HG02759 (cell line): ENCODE measurements around the gene PAX2.

Source experiments
- ATAC-seq: cut with Tn5 transposase; IDR thresholded peaks from one replicate; pipeline ENCODE4 v1.9.1; 2021; ENCODE audit warnings: mild to moderate bottlenecking, moderate library complexity; ENCODE audit not compliant: unreplicated experiment

The PAX2 gene

GRCh38 chr10:100811261-100811660 is 65.9 kb downstream of the PAX2 start:
- no peak for ATAC-seq

GRCh38 chr10:100811752-100812750 is 66.7 kb downstream of the PAX2 start:
- no peak for ATAC-seq

DNA sequence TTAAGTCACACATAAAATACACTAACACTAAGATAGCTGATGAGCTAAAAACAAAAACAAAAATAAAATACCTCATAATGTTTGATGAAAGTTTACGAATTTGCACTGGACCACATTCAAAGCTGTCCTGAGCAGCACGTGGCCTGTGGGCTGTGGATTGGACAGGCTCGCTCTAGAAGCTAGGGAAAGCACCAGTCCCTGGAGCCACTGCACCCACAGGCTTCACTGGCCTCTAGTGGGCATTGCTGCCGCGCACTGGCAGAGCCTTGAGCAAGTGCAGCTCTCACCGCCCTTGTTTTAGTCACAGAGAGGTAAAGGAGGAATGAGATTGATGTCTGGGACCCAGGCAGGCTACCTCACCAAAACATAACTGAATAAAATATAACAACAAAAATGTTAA is 67.6 kb downstream of the PAX2 start:
- no peak for ATAC-seq

GRCh38 chr10:100814751-100815474 is 69.5 kb downstream of the PAX2 start:
- ATAC-seq, result no peak

GRCh38 chr10:100816671-100817070 is 71.3 kb downstream of the PAX2 start:
- ATAC-seq, result no peak

GRCh38 chr10:100817268-100817839 is 72.0 kb downstream of the PAX2 start:
- no peak for ATAC-seq

DNA sequence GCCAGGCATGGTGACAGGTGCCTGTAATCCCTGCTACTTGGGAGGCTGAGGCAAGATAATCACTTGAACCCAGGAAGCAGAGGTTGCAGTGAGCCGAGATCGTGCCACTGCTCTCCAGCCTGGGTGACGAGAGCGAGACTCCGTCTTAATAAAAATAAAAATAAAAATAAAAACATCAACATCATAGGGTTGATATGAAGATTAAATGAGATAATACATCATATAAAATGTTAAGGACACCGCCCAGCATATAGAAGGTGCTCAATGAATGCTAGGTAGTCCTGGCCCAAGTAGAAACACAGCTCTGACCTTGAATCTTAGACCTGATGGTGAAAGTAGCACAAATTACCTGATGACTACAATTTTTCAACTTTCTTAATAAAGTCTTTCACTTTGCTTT is 74.0 kb downstream of the PAX2 start:
- ATAC-seq, result no peak

GRCh38 chr10:100823194-100823593 is 77.8 kb downstream of the PAX2 start:
- no peak for ATAC-seq

- no peak for ATAC-seq
These were observed 79.5 kb downstream of the PAX2 start for GRCh38 chr10:100824886-100825285.

DNA sequence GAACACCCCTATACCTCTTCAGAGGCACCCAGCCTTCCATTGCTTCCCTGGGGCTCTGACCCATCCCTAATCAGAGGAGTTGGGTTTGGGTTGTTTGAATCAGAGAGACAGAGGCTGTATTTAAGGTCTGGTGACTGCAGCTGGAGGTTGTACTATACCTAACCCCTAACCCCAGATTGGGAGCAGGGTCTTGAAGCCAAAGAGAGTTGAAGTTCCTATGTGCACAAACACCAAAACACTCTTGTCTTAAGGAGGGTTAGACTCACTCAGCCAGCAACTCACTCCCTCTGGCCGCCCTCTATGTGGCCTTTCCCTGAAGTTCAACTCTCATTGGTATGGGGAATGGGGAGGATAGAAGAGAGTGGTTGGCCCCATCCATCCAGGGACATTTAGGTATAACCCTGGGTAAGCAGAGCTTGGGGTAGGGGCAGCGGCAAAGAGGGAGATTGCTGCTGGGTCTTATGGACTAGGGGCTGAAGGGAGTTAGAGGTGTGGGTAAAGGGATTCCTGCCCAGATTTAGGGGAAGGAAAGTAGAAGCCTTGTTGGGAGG is 80.0 kb downstream of the PAX2 start:
- no peak for ATAC-seq

GRCh38 chr10:100826031-100826651 is 80.8 kb downstream of the PAX2 start:
- no peak for ATAC-seq

DNA sequence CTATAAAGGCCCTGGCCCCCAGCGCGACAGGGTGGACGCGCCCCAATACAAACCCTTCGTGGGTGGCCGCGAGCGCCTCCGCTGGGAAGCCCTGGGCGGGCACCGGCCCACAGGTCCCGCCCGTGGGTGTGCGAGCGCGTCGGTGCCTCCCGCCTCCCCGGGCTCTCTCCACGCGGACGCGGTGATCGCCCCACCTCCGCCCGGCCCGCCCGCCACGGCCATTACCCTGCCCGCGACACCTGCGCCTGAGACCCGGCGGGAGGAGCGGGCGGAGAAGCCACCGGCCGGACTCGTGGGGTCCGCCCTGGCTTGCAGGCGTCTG is 81.2 kb downstream of the PAX2 start:
- no peak for ATAC-seq

GRCh38 chr10:100826983-100827818 is 81.8 kb downstream of the PAX2 start:
- ATAC-seq, result no peak

GRCh38 chr10:100827819-100828737 is 82.7 kb downstream of the PAX2 start:
- no peak for ATAC-seq

DNA sequence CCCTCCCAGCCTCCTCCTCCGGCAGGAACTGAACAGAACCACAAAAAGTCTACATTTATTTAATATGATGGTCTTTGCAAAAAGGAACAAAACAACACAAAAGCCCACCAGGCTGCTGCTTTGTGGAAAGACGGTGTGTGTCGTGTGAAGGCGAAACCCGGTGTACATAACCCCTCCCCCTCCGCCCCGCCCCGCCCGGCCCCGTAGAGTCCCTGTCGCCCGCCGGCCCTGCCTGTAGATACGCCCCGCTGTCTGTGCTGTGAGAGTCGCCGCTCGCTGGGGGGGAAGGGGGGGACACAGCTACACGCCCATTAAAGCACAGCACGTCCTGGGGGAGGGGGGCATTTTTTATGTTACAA is 83.3 kb downstream of the PAX2 start:
- no peak for ATAC-seq

DNA sequence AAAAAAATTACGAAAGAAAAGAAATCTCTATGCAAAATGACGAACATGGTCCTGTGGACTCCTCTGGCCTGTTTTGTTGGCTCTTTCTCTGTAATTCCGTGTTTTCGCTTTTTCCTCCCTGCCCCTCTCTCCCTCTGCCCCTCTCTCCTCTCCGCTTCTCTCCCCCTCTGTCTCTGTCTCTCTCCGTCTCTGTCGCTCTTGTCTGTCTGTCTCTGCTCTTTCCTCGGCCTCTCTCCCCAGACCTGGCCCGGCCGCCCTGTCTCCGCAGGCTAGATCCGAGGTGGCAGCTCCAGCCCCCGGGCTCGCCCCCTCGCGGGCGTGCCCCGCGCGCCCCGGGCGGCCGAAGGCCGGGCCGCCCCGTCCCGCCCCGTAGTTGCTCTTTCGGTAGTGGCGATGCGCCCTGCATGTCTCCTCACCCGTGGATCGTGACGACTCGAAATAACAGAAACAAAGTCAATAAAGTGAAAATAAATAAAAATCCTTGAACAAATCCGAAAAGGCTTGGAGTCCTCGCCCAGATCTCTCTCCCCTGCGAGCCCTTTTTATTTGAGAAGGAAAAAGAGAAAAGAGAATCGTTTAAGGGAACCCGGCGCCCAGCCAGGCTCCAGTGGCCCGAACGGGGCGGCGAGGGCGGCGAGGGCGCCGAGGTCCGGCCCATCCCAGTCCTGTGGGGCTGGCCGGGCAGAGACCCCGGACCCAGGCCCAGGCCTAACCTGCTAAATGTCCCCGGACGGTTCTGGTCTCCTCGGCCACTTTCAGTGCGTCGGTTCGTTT is 83.9 kb downstream of the PAX2 start:
- no peak for ATAC-seq

GRCh38 chr10:100829933-100830727 is 84.7 kb downstream of the PAX2 start:
- ATAC-seq, result no peak

GRCh38 chr10:100830728-100831111 is 85.3 kb downstream of the PAX2 start:
- no peak for ATAC-seq
